Keratinocyte (primary cell): ENCODE results near the gene SLC25A43. TPM values are rescaled to one million over a fixed set of nuclear protein-coding genes. Genes with fewer than 3 reads are reported as not detected.

ENCODE experiments used
- DNase-seq: peaks from one replicate; pipeline ENCODE4 v3.0.0-alpha.2; 2011; ENCODE audit warnings: low read depth, missing footprints, low spot score
- FAIRE-seq: peaks from 2 replicates; lab custom pipeline; 2011; peaks lifted over from hg19 to GRCh38; lab: Jason Lieb, UNC
- H2AFZ ChIP-seq: 2 replicates; pipeline ENCODE4 v1.6.0; 2012; ENCODE audit warnings: low read length, control low read depth, inconsistent platforms; ENCODE audit not compliant: control insufficient read depth
- H3K27ac ChIP-seq: 2 replicates; pipeline ENCODE4 v1.5.1; 2011; ENCODE audit warnings: low read length; ENCODE audit not compliant: control insufficient read depth, insufficient read depth
- H3K27me3 ChIP-seq: 3 replicates; pipeline ENCODE4 v1.6.0; 2011; ENCODE audit warnings: low read length; ENCODE audit not compliant: control insufficient read depth, insufficient read depth; ENCODE audit errors: extremely low read depth
- H3K36me3 ChIP-seq, 2 experiments: 2 replicates in 1 of 2; 3 replicates in 1 of 2; pipeline ENCODE4 v1.5.1; 2011; ENCODE audit warnings: low read length in 2 of 2, mild to moderate bottlenecking in 1 of 2; ENCODE audit not compliant: control insufficient read depth in 2 of 2, insufficient read depth in 2 of 2; ENCODE audit errors: extremely low read depth in 1 of 2
- H3K4me1 ChIP-seq: 3 replicates; pipeline ENCODE4 v1.5.1; 2011; ENCODE audit warnings: low read length; ENCODE audit not compliant: control insufficient read depth, insufficient read depth; ENCODE audit errors: extremely low read depth
- H3K4me2 ChIP-seq: 3 replicates; pipeline ENCODE4 v1.6.0; 2011; ENCODE audit warnings: low read depth, low read length; ENCODE audit not compliant: control insufficient read depth, insufficient read depth; ENCODE audit errors: extremely low read depth
- H3K4me3 ChIP-seq, 3 experiments: fragments of 200-600 bp in 1 of 3; sonication (generic) in 1 of 3; 2 replicates in 2 of 3; 3 replicates in 1 of 3; pipeline ENCODE4 v1.5.1; 2011 to 2016; ENCODE audit warnings: low read length in 3 of 3, mild to moderate bottlenecking in 3 of 3, control low read depth in 2 of 3, inconsistent platforms in 1 of 3, low read depth in 1 of 3, mixed read lengths in 1 of 3, mixed run types in 1 of 3, moderate library complexity in 1 of 3; ENCODE audit not compliant: control insufficient read depth in 2 of 3, insufficient read depth in 2 of 3; ENCODE audit errors: extremely low read depth in 1 of 3
- H3K79me2 ChIP-seq: 2 replicates; pipeline ENCODE4 v1.6.0; 2012; ENCODE audit warnings: low read length; ENCODE audit not compliant: control insufficient read depth, insufficient read depth
- H3K9ac ChIP-seq: 3 replicates; pipeline ENCODE4 v1.6.0; 2011; ENCODE audit warnings: low read length; ENCODE audit not compliant: control insufficient read depth, insufficient read depth; ENCODE audit errors: extremely low read depth
- H3K9me1 ChIP-seq: 3 replicates; pipeline ENCODE4 v1.6.0; 2011; ENCODE audit warnings: low read length; ENCODE audit not compliant: control insufficient read depth, insufficient read depth; ENCODE audit errors: extremely low read depth
- H3K9me3 ChIP-seq: 2 replicates; pipeline ENCODE4 v1.5.1; 2012; ENCODE audit warnings: low read depth, low read length; ENCODE audit not compliant: control insufficient read depth
- H4K20me1 ChIP-seq: 3 replicates; pipeline ENCODE4 v1.6.0; 2011; ENCODE audit warnings: low read length; ENCODE audit not compliant: control insufficient read depth, insufficient read depth; ENCODE audit errors: extremely low read depth
- EZH2 ChIP-seq: IDR thresholded peaks from one replicate; pipeline ENCODE4 v1.6.1; 2012; ENCODE audit warnings: inconsistent platforms, mild to moderate bottlenecking, low read length, moderate library complexity
- dilution Hi-C: fragments of 300-500 bp; cut with MboI; formaldehyde crosslinking; loops from one replicate; pipeline ENCODE4 v1.7.0; 2020; ENCODE audit warnings: low sequenced_read_pairs; ENCODE audit not compliant: extremely low pct_ligation_motif_present
- polyA plus RNA-seq, 5 experiments: library from polyadenylated mRNA; depleted of rRNA in 3 of 5; stranded (reverse) in 3 of 5; stranded (forward) in 1 of 5; unstranded in 1 of 5; fragments of >200 nt; gene quantifications; 1 replicate in 1 of 5; 2 replicates in 3 of 5; 3 replicates in 1 of 5; pipeline versions ENCODE4 v1.2.1 to v1.2.3, GENCODE V29; 2011 to 2012; ENCODE audit warnings: missing spikeins in 2 of 5, low read depth in 1 of 5, low replicate concordance in 1 of 5
- TF ChIP-seq, protein P1 (sequence below), 3 experiments: IDR thresholded peaks in 1 of 3; conservative IDR thresholded peaks in 1 of 3; optimal IDR thresholded peaks in 1 of 3; 2 replicates in 2 of 3; 3 replicates in 1 of 3; pipeline versions ENCODE3 to v1.5.1; 2011; ENCODE audit warnings: low read length in 3 of 3, mild to moderate bottlenecking in 3 of 3, moderate library complexity in 2 of 3, control low read depth in 1 of 3, inconsistent platforms in 1 of 3; ENCODE audit not compliant: insufficient read depth in 2 of 3; ENCODE audit errors: extremely low read depth in 1 of 3

Gene SLC25A43
- polyA plus RNA-seq, 1 donor (not counting 4 experiments of a cell fraction or from before 2014, with no cell fraction given) = 23.0 TPM

DNA sequence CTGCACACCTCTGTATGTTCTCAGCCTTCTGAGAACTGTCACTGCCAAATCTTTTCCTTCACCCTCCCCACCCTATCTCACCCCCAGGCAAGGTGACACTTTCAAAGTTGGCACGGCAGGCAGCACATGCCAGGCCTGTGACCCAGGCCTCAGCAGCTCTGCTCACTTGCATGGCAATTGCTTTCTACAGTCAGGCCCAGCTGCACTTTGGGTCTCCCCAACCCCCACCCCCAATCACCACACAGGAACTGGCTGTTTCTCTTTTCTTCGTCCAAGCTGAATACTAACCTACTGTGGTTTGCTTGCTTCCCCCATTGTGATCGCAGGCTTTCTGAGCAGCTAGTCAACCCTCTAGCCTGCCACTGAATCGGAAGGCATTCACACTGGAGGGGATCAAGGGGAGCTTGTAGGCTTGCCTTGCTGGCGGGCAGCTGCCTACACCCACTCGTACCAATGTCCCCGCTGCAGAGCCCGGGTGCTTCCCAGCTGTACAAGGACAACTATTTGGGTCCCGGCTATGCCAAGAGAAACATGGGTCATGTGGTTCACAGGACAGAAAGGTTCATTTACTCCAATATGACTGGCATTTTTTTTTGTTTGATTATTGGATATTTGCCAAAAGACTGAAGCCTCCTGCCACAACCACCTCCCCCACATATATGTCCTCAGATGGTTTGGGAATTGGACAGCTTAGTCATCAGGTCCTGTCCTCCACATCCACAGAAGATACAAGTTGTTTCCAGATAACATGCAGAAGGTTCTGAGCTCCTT, 28.1 kb downstream of the SLC25A43 start:
- Histone ChIP-seq H4K20me1 (no peaks in the 10 kb centered on the region), H3K9me1 (no peaks in the 10 kb centered on the region), H3K36me3 (peaks cover 0 to 3% of the 10 kb centered on the region in 2 experiments), H3K4me1 (no peaks in the 10 kb centered on the region), H3K79me2 (no peaks in the 10 kb centered on the region), H3K9ac (no peak overlapping the region), H3K27ac (no peak overlapping the region), H3K9me3 (no peaks in the 10 kb centered on the region), H2AFZ (no peak overlapping the region), H3K4me2 (no peak overlapping the region), H3K4me3 (no peak overlapping the region), H3K27me3 (no peaks in the 10 kb centered on the region)
- FAIRE-seq (no peak), DNase-seq (no peak)
- TF ChIP-seq, protein P1, sequence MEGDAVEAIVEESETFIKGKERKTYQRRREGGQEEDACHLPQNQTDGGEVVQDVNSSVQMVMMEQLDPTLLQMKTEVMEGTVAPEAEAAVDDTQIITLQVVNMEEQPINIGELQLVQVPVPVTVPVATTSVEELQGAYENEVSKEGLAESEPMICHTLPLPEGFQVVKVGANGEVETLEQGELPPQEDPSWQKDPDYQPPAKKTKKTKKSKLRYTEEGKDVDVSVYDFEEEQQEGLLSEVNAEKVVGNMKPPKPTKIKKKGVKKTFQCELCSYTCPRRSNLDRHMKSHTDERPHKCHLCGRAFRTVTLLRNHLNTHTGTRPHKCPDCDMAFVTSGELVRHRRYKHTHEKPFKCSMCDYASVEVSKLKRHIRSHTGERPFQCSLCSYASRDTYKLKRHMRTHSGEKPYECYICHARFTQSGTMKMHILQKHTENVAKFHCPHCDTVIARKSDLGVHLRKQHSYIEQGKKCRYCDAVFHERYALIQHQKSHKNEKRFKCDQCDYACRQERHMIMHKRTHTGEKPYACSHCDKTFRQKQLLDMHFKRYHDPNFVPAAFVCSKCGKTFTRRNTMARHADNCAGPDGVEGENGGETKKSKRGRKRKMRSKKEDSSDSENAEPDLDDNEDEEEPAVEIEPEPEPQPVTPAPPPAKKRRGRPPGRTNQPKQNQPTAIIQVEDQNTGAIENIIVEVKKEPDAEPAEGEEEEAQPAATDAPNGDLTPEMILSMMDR (optimal IDR thresholded peaks at IDR 0.05 in 1 of 3, IDR thresholded peaks at IDR 0.05 in 1 of 3, conservative IDR thresholded peaks at IDR 0.05 in 1 of 3; ENCODE audit: extremely low read depth in 1 of 3, insufficient read depth in 2 of 3, low read length in 3 of 3) = no peak
- dilution Hi-C loops = no loop called here

- Histone ChIP-seq H3K27ac (no peak overlapping the region), H3K9me1 (no peaks in the 10 kb centered on the region), H4K20me1 (no peaks in the 10 kb centered on the region), H3K4me1 (no peaks in the 10 kb centered on the region), H3K36me3 (peaks cover 0 to 3% of the 10 kb centered on the region in 2 experiments), H2AFZ (no peak overlapping the region), H3K4me2 (no peak overlapping the region), H3K9ac (no peak overlapping the region), H3K9me3 (no peaks in the 10 kb centered on the region), H3K27me3 (no peaks in the 10 kb centered on the region), H3K4me3 (no peak overlapping the region), H3K79me2 (no peaks in the 10 kb centered on the region)
- FAIRE-seq = no peak
- dilution Hi-C loops = no loop called here
- TF ChIP-seq, protein P1 (optimal IDR thresholded peaks at IDR 0.05 in 1 of 3, IDR thresholded peaks at IDR 0.05 in 1 of 3, conservative IDR thresholded peaks at IDR 0.05 in 1 of 3; ENCODE audit: extremely low read depth in 1 of 3, insufficient read depth in 2 of 3, low read length in 3 of 3) = no peak
- no peak for TF ChIP-seq EZH2
- DNase-seq = no peak
These were observed 28.7 kb downstream of the SLC25A43 start for GRCh38 chrX:119427795-119428185.
